Embryonic facial prominence (tissue), 1 donor: ENCODE results near the gene CNOT2.

ENCODE experiments used
- DNase-seq: peaks from one replicate; pipeline ENCODE4 v3.0.0-alpha.2; 2016; ENCODE audit errors: extremely low spot score

Gene CNOT2

DNA sequence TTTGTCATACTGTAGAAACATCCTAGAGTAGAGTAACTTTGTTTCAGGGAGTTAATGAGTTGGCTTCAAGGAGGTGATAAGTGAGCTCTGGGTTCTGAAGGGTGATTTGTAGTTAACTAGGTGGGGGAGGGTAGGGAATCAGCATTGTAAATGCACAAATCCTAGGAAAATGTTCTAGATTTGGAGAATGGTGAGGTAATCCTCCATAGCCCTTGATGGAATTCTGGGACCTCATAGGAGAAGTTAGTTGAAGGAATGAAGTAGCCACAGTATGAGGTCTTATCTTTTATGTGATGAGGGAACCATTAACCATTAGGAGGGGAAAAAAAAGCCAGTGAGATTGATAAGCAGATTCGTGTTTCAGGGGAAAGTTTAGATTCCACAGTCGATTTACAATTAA lies 8.0 kb downstream of the CNOT2 start:
- DNase-seq = no peak

DNA sequence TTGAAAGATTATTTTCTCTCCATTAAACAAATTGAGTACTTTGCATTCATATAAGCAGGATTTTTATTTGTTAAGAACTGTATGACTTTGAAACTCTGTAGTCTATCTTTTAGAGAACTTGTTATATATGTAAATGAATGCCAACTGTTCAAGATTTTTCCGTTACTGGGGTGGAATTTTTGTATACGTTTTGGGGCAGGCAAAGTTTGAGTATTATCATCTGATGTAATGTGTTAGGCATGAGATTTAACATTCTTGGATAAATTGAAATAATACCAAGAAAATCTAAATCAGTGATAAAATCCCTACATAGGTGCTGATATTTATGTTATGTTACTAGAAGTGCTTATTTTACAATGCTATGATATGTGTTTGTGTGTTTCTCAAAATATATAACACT lies 8.4 kb downstream of the CNOT2 start:
- no peak for DNase-seq

DNA sequence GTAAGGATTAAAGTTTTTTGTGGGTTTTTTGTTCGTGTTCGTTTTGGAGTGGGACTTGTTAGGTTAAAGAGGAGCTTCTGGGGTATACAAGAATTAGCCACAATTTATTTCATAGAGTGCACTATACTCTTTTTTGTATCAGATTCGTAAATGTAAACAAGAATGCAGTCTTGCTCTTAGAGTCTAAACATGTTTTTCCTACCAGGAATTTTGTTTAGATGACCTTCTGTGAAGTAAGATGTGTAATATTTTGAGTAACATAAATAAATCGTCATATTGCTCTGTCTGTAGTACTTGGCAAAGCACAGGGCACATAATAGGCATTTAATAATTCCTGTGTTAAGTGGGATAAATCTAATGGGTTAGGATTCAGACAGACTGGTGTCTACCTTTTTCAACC lies 9.6 kb downstream of the CNOT2 start:
- DNase-seq = no peak

DNA sequence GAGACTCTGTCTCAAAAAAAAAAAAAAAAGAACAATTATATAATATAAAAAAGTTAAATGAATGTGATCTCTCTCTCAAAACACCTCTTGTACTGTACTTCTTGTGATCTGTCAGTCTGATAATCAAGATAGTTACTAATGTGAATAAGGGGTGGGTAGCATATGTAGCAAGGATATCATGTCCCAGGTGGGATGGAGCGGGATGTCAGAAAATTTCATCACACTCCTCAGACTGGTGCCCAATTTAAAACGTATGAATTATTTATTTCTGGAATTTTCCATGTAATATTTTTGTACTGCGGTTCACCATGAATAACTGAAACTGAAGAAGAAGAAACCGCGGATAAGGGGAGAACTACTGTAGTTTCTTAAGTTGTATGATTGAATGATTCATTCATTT lies 11.0 kb downstream of the CNOT2 start:
- DNase-seq = no peak

DNA sequence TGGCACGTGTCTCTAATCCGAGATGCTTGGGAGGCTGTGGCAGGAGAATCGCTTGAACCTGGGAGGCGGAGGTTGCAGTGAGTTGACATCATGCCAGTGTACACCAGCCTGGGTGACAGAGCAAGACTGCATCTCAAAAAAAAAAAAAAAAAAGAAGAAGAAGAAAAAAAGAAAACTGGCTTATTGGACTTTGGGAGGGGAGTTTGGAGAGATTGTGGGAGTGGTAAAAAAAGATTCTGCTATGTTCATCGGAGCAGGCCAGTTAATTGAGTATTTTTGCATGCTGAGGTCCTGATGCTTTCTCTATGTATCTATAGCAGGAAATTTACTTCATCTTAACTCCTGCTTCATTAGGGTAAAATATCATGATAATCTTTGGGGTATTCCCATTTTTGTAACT lies 11.6 kb downstream of the CNOT2 start:
- no peak for DNase-seq

DNA sequence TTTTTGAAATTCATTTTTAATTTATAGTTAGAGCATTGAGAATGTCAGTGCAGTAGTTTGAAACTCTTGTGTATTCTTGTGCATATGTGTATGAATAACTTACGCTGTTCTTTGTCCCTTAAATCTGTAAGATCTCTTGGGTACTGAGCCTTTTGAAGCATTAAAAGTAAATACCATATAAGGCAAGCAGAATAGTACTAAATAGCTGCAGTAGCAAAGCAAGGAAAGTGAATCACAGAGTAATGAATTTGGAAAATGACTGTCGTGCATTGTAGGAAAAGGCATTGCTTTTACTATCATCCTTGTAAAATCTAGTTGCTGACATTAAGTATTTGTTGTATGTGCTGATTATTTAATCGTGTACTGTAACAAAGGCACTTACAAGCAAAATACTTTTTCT lies 12.1 kb downstream of the CNOT2 start:
- no peak for DNase-seq

DNA sequence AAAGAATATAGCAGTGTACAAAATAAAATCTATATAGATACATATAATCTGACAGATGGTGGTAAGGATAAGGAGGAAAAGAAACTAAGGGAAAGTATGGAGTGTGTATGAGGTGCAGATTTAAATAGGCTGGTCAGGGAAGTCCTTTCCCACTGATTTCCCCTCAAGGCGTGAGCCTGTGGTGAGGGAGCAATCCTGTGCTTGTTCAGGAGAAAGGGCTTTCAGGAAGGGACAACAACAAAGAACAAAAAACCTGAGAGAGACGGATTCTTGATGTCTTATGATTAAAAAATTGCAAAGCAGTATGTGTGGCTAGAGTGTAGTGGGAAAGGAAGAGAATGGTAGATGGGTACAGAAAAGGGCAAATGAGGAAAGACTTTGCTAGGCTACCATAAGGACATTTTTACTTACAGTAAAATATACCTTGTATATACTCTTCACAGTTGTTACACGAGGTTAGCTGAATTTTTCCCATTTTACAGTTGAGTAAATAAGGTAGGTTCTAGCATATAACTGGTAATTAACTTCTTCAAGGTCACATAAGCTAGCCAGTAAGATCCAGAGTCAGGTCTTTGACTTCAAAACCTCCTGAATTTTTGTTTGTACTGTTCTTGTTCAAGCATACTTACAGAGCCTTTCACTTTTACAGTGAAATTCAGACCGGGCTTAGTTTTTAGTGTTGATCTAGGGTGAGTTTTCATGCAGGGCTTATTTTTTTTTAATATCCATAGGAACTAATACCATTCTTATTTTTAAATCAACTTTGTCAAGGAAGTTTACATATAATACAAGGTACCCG lies 15.6 kb downstream of the CNOT2 start:
- DNase-seq = no peak

DNA sequence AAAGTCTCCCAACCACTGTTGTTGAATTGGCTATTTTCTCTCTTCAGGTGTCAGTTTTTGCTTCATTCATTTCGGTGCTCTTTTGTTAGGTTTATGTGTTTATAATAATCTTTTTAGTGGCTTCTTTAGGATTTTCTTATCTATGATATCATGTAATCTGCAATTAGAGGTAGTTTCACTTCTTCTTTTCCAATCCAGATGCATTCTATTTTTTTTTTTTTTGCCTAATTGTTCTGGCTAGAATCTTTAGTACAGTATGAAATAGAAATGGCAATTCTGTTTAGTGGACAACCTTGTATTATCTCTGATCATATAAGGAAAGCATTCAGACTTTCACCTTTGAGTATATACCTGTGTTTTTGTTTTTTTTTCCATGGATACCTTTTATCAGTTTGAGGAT lies 17.4 kb downstream of the CNOT2 start:
- no peak for DNase-seq

DNA sequence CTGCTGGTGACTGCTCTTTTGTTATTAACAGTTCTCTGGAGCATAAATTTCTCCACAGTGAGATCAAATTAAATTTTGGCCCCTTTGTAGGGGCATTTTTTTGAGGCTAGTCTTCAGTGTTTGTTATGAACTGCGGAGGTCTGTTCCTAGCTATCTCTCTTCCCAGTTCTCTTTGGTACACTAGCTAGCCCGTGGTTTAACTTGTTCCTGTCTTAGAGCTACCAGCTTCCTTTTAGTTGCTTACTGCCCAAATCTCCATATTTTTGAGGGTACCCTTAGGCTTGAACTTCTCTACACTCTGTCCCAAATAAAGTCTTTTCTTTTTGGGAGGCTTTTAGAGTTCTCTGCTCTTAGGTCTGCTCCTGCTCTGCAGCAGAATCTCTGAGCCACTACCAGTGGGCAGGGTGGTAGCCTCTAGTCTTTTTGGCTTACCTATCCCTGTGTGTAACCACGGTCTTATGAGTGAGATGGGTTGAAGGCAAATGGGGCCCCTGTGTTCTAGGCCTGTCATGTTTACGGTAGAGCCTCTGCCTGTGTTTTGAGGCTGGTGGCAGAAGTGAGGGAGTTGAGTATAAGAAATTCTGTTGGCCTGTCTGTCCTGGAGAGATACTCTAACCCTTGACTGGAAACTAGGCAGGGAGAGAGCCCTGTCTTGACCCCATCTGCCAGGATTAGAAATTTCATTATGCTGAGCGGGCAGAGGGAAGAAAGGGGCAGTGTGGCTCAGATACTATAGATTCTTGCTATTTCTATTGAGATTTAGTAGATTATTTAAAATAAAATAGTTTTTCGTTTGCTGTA lies 21.0 kb downstream of the CNOT2 start:
- no peak for DNase-seq

DNA sequence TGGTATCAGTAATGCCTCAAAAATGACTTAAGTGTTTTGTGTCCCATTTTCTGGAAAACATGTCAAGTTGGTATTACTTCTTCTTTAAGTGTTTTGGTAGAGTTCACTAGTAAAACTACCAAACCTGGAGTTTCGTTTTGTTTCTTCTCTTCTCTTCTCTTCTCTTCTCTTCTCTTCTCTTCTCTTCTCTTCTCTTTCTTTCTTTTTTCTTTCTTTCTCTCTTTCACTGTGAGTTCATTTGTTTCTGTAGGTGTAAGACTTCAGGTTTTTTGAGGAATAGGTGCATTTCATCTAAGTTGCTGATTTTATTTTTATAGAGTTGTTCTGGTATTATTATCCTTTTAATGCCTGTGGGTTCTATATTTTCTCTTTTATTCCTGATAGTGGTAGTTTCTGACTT lies 21.9 kb downstream of the CNOT2 start:
- DNase-seq = no peak

DNA sequence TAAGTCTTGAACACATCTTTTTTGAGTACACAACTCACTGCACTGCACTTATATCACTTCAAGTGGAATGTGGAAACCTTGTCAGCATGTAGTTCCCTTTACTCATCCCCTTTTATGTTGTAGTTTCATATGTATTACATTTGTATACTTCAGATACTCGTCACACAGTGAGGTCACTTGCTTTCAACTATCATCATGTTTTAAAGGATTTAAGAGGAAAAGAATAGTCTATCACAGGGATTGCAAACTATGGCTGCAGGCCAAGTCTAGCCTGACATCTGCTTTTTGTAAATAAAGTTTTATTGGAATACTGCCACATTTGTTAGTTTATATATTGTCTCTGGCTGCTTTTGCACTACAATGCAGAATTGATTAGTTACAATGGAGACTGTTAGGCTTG lies 24.3 kb downstream of the CNOT2 start:
- no peak for DNase-seq

DNA sequence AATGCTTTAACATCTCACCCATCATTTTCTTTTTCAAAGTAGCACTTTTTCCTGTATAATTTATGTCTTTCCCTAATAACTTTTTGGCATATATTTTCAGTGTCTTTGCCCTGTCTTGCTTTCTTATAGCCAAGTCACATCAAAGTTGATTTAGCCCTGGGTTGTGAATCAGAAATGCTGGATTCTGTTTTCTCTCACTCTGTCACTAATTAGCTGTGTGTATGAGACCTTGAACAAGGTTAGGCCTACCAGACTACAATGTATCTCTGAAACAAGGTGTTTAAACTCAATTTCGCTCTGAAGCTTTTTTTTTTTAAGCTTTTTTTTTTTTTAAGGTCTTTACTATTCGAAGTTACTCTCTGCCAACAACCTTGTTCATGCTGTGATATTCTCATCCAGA lies 25.7 kb downstream of the CNOT2 start:
- no peak for DNase-seq

DNA sequence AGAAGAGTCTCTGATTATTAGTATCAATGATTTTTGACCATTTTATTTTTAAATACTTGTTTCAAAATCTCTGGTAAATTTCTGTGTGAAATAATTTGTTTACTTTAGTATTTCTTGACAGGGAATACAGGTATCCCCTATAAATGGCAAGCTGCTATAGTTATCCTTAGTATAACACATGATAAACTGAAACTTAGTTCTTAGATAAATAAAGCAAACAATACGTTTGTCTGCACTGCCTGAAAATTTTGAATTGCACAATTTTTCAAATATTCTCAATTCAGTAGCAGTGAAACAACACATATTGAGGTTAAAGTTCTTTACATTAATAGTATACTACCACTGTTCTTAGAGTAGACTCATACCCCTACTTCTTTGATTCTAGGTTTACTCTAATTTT lies 26.9 kb downstream of the CNOT2 start:
- no peak for DNase-seq

DNA sequence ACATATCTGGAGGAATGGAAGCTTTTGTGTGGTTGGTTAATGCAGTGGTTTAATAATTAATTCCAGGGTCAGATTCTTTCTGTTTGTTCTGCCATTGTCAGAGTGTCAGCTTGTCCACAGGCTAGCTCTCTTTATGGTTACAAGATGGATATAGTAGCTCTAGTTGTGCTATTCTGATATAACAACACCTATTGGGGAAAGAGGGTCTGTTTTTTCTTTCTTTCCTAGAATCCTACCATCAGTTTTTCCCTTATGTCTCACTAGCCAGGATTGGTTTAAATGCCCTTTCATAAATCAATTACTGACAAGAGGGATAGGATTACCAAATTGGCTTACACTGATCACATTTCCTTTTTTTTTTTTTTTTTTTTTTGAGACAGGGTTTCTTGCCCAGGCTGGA lies 27.8 kb downstream of the CNOT2 start:
- DNase-seq = no peak

DNA sequence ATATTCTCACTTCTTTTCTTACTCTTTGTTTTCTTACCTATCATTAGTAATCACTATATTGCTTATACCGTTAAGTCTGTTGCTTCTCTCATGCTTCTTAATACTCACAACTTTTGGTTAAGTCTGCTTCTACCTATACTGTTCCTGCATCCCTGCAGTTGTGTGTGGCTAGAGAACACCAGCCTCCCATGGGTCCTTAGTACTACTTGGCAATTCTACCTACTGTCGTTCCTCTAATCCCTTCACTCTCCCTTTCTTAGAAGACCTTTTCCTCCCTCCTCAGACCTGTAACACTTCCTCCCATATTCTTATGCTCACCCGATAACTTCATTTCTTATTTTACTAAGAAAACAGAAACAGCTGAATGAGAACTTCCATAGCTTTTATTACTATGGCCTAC lies 29.3 kb downstream of the CNOT2 start:
- DNase-seq = no peak

DNA sequence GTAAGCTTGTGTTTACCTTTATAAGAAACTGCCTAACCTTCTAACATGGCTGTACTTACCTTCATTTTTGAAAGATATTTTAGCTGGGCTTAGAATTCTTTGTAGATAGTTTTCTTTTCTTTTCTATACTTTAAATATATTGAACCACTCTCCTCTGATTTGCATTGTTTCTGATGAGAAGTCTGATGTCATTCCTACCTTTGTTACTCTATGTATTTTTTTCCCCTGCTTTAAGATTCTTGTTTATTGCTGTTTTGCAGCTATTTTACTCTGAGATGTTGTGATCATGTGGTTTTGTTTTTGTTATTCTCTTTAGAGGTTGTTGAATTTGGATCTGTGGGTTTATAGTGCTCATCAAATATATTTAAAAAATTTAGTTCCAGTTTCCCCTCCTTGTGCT lies 31.8 kb downstream of the CNOT2 start:
- no peak for DNase-seq

DNA sequence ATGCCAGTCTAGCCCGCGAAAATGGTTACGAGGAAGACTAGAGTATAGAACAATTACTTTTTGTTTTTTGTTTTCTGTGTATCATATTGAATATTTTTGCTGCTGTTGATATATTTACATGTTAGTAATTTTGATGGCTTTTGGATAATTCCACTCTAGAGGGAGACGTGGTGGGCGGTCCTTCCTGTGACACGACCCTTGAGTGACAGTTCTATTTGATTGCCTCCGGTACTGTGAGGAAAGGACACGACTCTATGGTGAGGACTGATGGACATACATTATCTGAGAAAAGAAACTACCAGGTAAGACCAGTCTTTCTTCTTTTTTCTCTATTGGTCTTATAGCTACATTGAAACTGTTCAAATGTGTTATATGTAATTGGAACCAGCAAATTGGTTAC lies 34.7 kb downstream of the CNOT2 start:
- no peak for DNase-seq

DNA sequence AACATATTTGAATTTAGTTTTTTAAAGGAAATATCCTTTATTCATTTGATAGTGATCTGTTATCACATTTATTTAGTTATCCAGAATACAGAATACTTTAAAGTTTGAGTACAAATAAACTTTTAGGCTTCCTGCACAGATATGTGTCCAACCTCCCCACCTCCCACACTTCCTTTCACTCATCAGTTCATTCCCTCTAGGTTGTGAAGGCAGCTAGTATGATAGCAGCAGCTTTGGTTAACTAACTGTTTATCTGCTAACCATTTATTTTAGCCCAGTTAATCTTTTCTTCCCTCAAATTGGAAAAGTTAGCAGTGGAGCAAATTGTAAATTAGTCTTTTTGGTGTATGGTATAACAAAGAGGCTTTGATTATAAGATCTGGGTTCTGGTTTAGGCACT lies 35.7 kb downstream of the CNOT2 start:
- DNase-seq = no peak

DNA sequence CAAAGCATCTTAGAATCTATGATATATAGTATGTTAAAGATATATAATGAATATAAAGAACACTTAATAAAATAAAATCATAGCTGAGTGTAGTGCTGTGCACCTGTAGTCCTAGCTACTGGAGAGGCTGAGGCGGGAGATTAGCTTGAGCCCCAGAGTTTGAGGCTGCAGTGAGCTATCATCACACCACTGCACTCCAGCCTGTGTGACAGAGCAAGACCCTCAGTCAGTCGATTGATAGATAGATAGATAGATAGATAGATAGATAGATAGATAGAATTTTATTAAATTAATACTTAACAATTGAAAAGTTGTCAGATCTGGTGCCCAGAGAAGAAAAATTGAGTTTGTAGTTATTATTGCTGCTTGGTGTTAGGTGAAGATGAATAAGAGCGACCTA lies 40.0 kb downstream of the CNOT2 start:
- no peak for DNase-seq

DNA sequence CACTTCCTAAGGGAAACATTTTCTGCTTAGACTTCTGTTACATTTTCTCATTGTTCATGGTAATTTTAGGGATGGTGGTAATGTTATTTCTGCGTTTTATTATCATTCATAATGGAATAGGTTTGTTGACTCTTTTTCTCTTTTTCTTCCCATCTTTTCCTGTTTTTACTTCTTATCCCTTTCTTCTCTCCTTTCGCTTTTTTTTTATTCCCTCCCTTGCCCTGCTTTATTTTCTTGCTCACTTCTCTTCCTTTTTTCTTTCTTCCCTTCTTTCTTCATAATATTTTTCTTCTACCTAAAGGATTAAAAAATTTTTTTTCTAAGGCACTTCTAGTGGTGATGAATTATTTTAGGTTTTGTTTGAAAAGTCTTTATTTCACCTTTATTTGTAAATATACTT lies 45.6 kb downstream of the CNOT2 start:
- no peak for DNase-seq

DNA sequence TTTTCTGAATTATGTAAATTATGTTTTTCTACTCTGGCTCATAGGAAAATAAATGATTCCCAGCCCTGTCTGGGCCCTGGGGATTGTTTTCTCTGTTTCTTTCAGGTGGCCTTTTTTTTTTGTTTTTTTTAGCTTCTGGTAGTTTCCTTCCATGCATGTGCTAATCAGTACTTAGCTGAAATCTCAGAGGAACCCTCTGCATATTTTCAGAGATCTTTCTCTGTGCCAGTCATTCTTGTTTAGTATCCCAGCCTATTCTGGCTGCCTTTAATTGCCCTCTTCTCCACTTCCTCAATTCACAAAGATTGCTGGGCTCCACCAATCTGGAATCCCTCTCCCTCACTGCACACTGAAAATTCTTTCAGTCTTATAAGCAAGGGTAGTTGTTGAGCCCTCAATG lies 46.9 kb downstream of the CNOT2 start:
- DNase-seq = no peak

DNA sequence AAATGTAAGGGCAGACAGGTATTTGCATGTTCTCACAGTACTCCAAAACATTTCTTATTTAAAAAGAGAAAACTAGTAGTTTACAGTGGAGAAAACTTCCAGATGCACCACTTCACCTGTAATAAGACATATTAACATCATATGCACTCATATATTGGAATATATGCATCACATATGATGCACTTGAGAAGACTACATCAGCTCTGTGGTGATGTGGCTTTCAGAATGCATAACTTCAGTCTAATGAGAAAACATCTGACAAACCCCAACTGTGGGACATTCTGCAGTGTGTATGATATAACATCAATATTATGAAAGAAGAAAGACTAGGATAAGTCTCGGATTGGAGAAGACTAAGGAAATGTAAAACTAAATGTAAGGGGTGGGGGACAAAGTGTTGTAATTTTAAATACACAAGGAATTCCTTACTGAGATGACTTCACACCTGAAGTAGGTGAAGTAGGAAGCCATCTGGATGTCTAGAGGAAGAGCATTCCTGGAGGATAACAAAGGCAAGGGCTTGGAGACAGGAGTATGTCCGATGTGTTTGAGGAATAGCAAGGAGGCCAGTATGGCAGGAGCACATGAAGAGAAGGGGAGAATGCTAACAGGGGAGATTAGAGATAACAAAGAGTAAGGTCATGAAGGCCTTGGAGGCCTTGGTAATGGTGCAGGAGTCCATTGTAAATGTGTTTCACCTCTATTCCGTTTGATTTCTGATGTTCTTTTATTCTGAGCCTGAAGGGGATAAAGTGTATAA lies 49.0 kb downstream of the CNOT2 start:
- no peak for DNase-seq
